HS-27A (cell line): ENCODE data around the gene PROCR.
"Not testable (repeated sequence)": the region's sequence is repeated elsewhere in the genome, so short reads cannot be mapped to it uniquely, and the experiment has no call there.

Experiments
- DNase-seq: peaks from one replicate; pipeline ENCODE4 v3.0.0-alpha.2; 2012; ENCODE audit warnings: low read depth, missing footprints

Gene PROCR

GRCh38 chr20:35165221-35166185 is 6.4 kb upstream of the PROCR start:
- DNase-seq: no peak

DNA sequence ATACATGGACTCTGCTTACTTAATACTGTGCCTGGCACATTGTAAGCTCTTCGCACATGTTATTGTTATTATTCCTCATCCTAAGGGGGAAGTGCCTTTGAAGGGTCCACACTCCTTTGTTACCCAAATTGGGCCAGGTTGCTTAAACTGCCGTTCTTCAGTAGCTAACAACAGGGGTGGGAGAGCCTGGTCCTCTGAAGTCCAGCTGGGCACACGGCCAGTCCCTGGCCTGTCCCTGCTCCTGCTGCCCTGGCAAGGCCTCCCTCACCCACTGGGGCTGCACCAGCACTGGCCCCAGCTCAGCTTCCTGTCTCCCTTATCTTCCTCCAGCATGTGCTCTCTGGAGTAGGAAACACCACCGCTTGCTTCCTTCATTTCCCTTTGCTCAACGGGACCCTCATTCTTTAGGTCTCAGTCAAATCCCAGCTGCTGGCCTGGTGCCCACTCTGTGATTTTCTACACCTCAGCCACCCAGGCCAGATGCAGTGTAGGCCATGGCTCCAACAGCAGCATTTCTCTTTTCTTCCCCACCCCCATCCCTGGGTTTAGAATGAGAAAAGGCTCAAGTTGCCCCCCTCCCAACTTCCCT is 5.5 kb upstream of the PROCR start:
- no peak for DNase-seq

DNA sequence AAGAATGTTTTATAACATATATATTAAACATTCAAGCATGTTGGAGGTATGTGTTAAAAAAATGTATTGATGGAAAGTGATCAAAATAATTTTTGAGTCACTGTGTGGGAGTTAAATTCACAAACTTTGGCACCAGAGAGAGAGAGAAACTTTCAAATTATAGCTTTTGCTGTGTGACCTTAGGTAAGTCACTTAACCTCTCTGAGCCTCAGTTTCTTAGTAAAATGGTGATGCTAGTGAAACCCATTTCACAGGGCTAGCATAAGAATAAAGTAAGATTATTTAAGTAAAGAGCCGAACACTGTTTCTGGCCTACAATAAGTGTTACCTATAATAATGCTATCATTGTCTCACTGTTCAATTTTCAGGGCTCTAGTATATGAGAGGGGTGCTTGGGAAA is 4.1 kb upstream of the PROCR start:
- no peak for DNase-seq

- DNase-seq: not testable (repeated sequence)
Observed at GRCh38 chr20:35168701-35169409, 3.0 kb upstream of the PROCR start.

DNA sequence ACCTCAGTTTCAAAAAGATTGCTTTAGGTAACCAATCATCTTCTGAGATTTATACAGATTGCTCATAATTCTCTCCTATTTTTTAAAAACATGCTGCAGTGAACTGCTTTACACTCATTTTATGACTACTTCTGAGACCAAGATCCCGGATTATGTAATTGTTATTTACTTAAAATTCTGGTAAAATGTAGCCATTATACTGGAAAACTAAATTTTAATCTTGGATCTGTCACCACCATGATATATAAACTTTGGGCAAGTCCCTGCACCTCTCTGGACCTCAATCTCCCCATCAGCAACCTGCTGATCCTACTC is 477 bp upstream of the PROCR start:
- DNase-seq: no peak

DNA sequence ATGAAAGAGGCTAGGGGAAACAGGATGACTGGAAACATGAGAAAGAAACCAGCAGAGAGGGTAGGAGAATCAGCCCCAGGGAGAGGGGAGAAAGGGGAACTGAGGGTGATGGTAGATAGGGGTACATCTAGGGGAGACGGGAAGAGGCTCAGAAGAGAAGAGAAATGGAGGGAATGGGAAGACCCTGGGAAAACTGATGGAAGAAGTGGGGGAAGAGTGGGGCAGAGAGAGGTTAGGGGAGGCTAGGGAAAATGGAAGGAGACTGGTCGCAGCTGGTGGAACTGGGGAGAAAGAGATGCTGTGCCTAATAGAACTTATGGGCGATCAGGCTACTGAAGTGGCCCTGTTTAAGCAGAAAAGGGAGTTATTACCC is 548 bp downstream of the PROCR start:
- no peak for DNase-seq

DNA sequence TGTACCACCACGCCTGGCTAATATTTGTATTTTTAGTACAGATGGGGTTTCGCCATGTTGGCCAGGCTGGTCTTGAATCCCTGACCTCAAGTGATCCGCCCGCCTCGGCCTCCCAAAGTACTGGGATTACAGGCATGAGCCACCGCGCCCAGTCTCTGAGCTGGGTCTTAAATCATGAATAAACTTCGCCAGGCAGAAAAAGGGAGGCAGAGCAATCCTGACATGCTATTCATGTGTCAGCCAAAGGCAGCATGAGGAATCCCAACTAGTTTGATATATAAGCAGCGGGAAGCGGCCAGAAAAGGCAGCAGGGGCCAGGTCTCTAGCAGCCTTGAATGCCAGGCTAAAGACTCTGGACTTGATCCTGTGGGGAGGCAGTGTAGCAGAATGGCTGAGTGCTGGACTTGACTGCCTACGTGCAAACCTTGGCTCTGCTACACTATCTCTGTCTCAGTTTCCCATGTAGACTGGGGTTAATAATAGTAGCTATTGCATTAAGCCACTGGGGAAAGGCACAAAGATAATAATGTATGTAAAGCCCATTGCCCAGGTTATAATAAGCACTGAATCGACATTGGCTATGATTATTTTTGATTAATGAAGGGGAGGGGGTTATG is 1.8 kb downstream of the PROCR start:
- no peak for DNase-seq

DNA sequence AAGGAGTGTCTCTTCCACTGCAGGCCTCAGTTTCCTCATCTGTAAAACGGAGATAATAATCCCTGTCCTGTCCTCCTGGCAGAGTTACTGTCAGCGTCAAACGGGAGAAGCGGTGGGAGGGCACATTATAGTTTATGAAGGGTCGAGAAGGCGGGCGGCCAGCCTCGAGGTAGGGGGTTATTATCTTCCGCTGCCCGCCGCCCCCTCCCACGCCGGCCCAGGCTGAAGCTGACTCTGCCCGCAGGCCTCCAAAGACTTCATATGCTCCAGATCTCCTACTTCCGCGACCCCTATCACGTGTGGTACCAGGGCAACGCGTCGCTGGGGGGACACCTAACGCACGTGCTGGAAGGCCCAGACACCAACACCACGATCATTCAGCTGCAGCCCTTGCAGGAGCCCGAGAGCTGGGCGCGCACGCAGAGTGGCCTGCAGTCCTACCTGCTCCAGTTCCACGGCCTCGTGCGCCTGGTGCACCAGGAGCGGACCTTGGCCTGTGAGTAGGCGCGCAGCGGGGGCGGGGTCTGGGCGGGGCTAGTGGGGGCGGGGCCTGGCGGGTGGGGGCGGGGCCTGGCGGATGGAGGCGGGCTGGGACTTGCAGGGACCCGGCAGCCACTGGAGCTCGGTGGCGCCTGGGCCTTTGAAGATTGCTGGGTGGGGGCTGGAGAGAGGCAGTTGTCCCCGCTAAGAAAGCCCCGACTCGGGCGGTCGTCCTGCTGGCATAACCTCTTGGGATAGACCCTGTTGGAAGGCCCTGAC is 2.8 kb downstream of the PROCR start:
- DNase-seq: no peak

DNA sequence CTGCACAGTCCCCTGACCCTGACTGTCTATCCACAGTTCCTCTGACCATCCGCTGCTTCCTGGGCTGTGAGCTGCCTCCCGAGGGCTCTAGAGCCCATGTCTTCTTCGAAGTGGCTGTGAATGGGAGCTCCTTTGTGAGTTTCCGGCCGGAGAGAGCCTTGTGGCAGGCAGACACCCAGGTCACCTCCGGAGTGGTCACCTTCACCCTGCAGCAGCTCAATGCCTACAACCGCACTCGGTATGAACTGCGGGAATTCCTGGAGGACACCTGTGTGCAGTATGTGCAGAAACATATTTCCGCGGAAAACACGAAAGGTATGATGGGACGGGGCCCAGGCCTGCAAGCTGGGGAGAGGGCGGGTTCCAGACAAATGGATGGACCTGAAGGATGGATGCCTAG is 4.3 kb downstream of the PROCR start:
- DNase-seq: no peak

DNA sequence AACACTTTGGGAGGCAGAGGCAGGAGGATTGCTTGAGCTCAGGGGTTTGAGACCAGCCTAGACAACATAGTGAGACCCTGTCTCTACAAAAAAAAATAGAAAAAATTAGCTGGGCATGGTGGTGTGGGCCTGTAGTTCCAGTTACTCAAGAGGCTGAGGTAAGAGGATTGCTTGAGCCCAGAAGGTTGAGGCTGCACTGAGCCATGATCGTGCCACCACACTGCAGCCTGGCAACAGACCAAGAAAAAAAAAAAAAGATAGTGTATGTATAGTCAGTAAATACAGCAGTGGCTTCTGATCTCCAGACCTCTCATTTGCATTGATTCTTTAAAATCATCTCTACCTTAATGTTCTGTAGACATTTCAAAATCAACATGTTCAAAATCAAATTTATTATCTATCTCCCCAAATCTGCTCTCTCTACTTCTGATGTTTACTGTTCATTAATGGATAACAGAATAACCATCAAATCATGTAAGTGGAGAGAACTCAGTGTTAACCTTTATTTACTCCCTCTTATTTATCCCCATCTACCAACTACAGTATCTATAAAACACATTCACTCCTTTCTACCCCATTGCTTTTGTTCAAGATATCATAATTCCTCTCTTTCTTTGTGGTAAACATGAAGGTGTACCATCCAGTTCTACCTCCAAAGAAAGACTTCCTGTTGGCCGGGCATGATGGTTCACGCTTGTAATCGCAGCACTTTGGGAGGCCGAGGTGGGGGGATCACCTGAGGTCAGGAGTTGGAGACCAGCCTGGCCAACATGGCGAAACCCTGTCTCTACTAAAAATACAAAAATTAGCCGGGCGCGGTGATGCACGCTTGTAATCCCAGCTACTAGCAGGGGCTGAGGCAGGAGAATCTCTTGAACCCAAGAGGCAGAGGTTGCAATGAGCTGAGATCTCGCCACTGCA is 7.7 kb downstream of the PROCR start:
- no peak for DNase-seq

DNA sequence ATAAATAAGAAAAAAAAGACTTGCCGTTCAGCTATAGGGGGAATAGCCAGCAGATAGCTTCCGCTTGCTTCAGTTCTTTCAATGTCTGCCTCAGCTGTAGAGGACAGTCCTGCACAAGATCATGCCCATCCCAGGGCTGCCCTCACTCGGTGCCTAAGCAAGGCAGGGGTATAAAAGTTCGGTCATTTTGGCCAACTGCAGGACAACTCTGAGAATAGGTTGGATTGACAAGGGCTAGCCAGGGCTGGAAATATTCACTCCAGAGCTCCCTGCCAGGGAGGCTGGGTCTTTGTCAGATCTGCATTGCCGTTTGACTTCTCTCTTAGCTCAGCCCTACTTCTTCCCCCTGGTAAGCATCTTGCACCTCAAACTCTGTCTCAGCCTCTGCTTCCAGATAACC is 8.4 kb downstream of the PROCR start:
- no peak for DNase-seq

GRCh38 chr20:35181731-35182130 is 9.9 kb downstream of the PROCR start:
- DNase-seq: no peak

DNA sequence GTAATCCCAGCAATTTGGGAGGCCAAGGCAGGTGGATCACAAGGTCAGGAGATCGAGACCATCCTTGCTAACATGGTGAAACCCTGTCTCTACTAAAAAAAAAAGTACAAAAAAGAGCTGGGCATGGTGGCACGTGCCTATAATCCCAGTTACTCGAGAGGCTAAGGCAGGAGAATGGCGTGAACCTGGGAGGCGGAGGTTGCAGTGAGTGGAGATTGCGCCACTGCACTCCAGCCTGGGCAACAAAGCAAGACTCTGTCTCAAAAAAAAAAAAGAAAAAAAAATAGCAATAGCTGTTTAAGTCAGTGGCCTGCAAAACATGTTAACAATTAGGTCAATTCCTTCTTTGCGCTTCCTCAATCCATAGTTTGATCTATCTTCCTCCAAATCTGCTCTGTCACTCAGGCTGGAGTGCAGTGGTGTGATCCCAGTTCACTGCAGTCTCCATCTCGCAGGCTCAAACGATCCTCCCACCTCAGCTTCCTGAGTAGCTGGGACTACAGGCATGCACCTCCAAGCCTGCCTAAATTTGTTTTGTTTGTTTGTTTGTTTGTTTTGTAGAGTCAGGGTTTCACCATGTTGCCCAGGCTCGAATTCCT is 14.9 kb downstream of the PROCR start:
- DNase-seq: not testable (repeated sequence)

- DNase-seq: no peak
Observed at GRCh38 chr20:35187584-35188190, 15.8 kb downstream of the PROCR start.

- not testable (repeated sequence) for DNase-seq
Observed at GRCh38 chr20:35189223-35189622, 17.4 kb downstream of the PROCR start.

DNA sequence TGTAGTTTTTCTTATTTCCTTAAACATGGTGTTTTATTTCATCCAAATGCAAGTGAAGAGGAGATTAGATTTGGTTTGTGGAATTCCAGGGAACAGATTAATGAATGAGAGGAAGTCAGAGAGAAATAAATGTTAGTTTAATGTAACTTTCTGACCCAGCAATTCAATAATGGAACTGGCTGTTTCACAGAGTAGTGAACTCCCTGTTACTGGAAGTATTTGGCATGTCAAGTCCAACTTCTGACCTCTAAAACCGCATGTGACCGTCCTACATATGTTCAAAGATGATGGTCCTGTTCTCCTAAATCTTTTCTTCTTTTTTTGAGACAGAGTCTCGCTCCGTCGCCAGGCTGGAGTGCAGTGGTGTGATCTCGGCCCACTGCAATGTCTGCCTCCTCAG is 18.7 kb downstream of the PROCR start:
- no peak for DNase-seq

- no peak for DNase-seq
Observed at GRCh38 chr20:35191419-35192117, 19.7 kb downstream of the PROCR start.

GRCh38 chr20:35192118-35192872 is 20.4 kb downstream of the PROCR start:
- DNase-seq: no peak
